GM12878 (cell line): ENCODE data around the gene GUK1. TPM values are rescaled to one million over a fixed set of nuclear protein-coding genes. Genes with fewer than 3 reads are reported as not detected.

Experiments used
- ATAC-seq: fragments of 200-7000 bp; cut with Tn5 transposase; 3 replicates; pipeline ENCODE4 v1.9.1; 2020; ENCODE audit warnings: mild to moderate bottlenecking, moderate library complexity
- BruUV-seq: library from RNA; stranded (reverse); fragments of 400-500 nt; replicated peaks from 2 replicates; lab custom pipeline; 2021; lab: Mats Ljungman, UMichigan
- CTCF ChIA-PET: fragments of 300-600 bp; sonication (Branson Sonifier 250); formaldehyde crosslinking; extraction: SDS; loops from one replicate; lab custom pipeline; 2021; ENCODE audit warnings: inconsistent platforms; lab: Yijun Ruan, JAX
- POLR2A ChIA-PET: fragments of 350-600 bp; formaldehyde crosslinking; extraction: SDS; loops from one replicate; lab custom pipeline; 2021; ENCODE audit warnings: inconsistent platforms; lab: Charles Lee
- RAD21 ChIA-PET: fragments of 300-600 bp; sonication (Branson Sonifier 250); formaldehyde crosslinking; loops from one replicate; lab custom pipeline; 2023; ENCODE audit warnings: antibody characterized with exemption; ENCODE audit not compliant: unreplicated experiment; lab: Charles Lee
- SMC1A ChIA-PET: fragments of 300-600 bp; sonication (Branson Sonifier 250); formaldehyde crosslinking; loops from one replicate; lab custom pipeline; 2023; ENCODE audit not compliant: unreplicated experiment, uncharacterized antibody; lab: Charles Lee
- DNase-seq: peaks from one replicate; pipeline ENCODE4 v3.0.0-alpha.2; 2011; ENCODE audit warnings: low read depth, low spot score
- FAIRE-seq: peaks from 3 replicates; lab custom pipeline; 2011; peaks lifted over from hg19 to GRCh38; lab: Jason Lieb, UNC
- H2AFZ ChIP-seq: 2 replicates; pipeline ENCODE4 v1.6.0; 2011; ENCODE audit warnings: low read depth, low read length, control low read depth; ENCODE audit not compliant: control insufficient read depth
- H3K27ac ChIP-seq: 2 replicates; pipeline ENCODE4 v1.5.1; 2011; ENCODE audit warnings: control low read depth; ENCODE audit not compliant: control insufficient read depth, insufficient read depth
- H3K27me3 ChIP-seq, 2 experiments: replicated peaks in 1 of 2; 2 replicates each; pipeline versions ENCODE4 v1.6.0 to v1.6.1; 2011; ENCODE audit warnings: low read length in 1 of 2; ENCODE audit not compliant: control insufficient read depth in 2 of 2, insufficient read depth in 2 of 2
- H3K36me3 ChIP-seq, 2 experiments: 2 replicates each; pipeline ENCODE4 v1.5.1; 2011; ENCODE audit warnings: low read length in 1 of 2; ENCODE audit not compliant: control insufficient read depth in 2 of 2, insufficient read depth in 2 of 2
- H3K4me1 ChIP-seq: 2 replicates; pipeline ENCODE4 v1.6.1; 2011; ENCODE audit warnings: mild to moderate bottlenecking, low read length, moderate library complexity, mixed read lengths; ENCODE audit not compliant: control insufficient read depth, insufficient read depth
- H3K4me2 ChIP-seq: 2 replicates; pipeline ENCODE4 v1.6.0; 2011; ENCODE audit warnings: control low read depth; ENCODE audit not compliant: control insufficient read depth, insufficient read depth
- H3K4me3 ChIP-seq: fragments of 200-600 bp; sonication (generic); 2 replicates; pipeline ENCODE4 v1.5.1; 2016
- H3K79me2 ChIP-seq: 2 replicates; pipeline ENCODE4 v1.6.0; 2011; ENCODE audit warnings: low read length; ENCODE audit not compliant: control insufficient read depth, insufficient read depth
- H3K9ac ChIP-seq: 2 replicates; pipeline ENCODE4 v1.8.0; 2011; ENCODE audit warnings: low read length, control low read depth, mixed read lengths; ENCODE audit not compliant: control insufficient read depth, insufficient read depth
- H3K9me3 ChIP-seq: replicated peaks from 3 replicates; pipeline ENCODE4 v1.5.1; 2011; ENCODE audit warnings: mild to moderate bottlenecking, low read length; ENCODE audit not compliant: control insufficient read depth, insufficient read depth
- H4K20me1 ChIP-seq: 2 replicates; pipeline ENCODE4 v1.6.0; 2011; ENCODE audit not compliant: control insufficient read depth, insufficient read depth
- ATF7 ChIP-seq: fragments of 450-650 bp; IDR thresholded peaks from 2 replicates; pipeline ENCODE4 v1.6.1; 2016; ENCODE audit warnings: low read depth, mild to moderate bottlenecking
- BRCA1 ChIP-seq: IDR thresholded peaks from 2 replicates; pipeline ENCODE4 v1.6.1; 2011; ENCODE audit warnings: low read depth, low read length, improper control_type of control experiment
- E4F1 ChIP-seq: fragments of 450-650 bp; IDR thresholded peaks from 2 replicates; pipeline ENCODE4 v1.6.1; 2018; ENCODE audit warnings: borderline replicate concordance, mild to moderate bottlenecking; ENCODE audit not compliant: partially characterized antibody
- EED ChIP-seq: sonication (generic); IDR thresholded peaks from 2 replicates; pipeline ENCODE4 v1.6.1; 2016; ENCODE audit warnings: antibody characterized with exemption, low read depth
- MEF2A ChIP-seq: IDR thresholded peaks from 2 replicates; pipeline ENCODE4 v1.6.1; 2011; ENCODE audit warnings: low read depth, mild to moderate bottlenecking, low read length, moderate library complexity; ENCODE audit not compliant: insufficient read depth
- PAX5 ChIP-seq: IDR thresholded peaks from 2 replicates; pipeline ENCODE4 v1.6.1; 2011; ENCODE audit warnings: low read depth, low read length, borderline replicate concordance
- POLR2A ChIP-seq: IDR thresholded peaks from 2 replicates; pipeline ENCODE4 v1.6.1; 2011; ENCODE audit warnings: low read depth, mild to moderate bottlenecking, low read length
- TCF12 ChIP-seq: IDR thresholded peaks from 2 replicates; pipeline ENCODE4 v1.6.1; 2011; ENCODE audit warnings: low read depth, mild to moderate bottlenecking, low read length
- TCF3 ChIP-seq: IDR thresholded peaks from 2 replicates; pipeline ENCODE4 v1.6.1; 2012; ENCODE audit warnings: low read depth, mild to moderate bottlenecking, low read length, borderline replicate concordance; ENCODE audit not compliant: insufficient read depth
- YY1 ChIP-seq: IDR thresholded peaks from 2 replicates; pipeline ENCODE4 v1.6.1; 2011; ENCODE audit warnings: low read depth, mild to moderate bottlenecking, low read length
- WGBS: methylation state at CpG from one replicate; pipeline ENCODE4 v1.1.6; 2016; ENCODE audit warnings: low lambda C conversion rate; ENCODE audit not compliant: insufficient replicate concordance, insufficient coverage; ENCODE audit errors: missing lambda C conversion rate; 5-methylcytosine and 5-hydroxymethylcytosine counted together
- in situ Hi-C: fragments of 300-500 bp; cut with MboI; formaldehyde crosslinking; loops from 9 replicates; pipeline ENCODE4 v1.14.3; 2018; ENCODE audit warnings: mixed read lengths
- intact Hi-C: fragments of 100-400 bp; cut with micrococcal nuclease; formaldehyde crosslinking; loops from one replicate; pipeline ENCODE4 v1.14.2; 2022; ENCODE audit not compliant: unreplicated experiment
- polyA plus RNA-seq, 11 experiments: library from polyadenylated mRNA; depleted of rRNA in 4 of 11; unstranded in 6 of 11; stranded (reverse) in 5 of 11; fragments of >200 nt; fragmentation: Nextera tagmentation in 4 of 11; fragmentation: Illumina TruSeq in 1 of 11; extraction: Ambion mirVana in 4 of 11; extraction: Trizol in 1 of 11; gene quantifications; 1 replicate in 1 of 11; 2 replicates in 10 of 11; pipeline versions ENCODE4 v1.2.1 to v1.2.3, GENCODE V29; 2011 to 2016; ENCODE audit warnings: inconsistent platforms in 2 of 11, missing spikeins in 2 of 11, low read depth in 1 of 11
- total RNA-seq, 4 experiments: library from RNA; depleted of rRNA in 3 of 4; stranded (reverse); fragments of >200 nt in 3 of 4; fragmentation: Illumina TruSeq in 1 of 4; extraction: Trizol in 1 of 4; gene quantifications; 2 replicates each; pipeline versions ENCODE4 v1.2.1 to v1.2.3, GENCODE V29; 2013 to 2021
- TF ChIP-seq, protein P1 (sequence below): fragments of 450-650 bp; IDR thresholded peaks from 2 replicates; pipeline ENCODE4 v1.6.1; 2017; ENCODE audit warnings: borderline replicate concordance

The GUK1 gene
- total and polyA plus RNA-seq, 10 of the 15 experiments (the other 5 are each of a cell fraction or from before 2014, with no cell fraction given) = 6.3 to 357 (median 203) TPM

GRCh38 chr1:228142155-228142691 is 2.1 kb downstream of the GUK1 start:
- peak overlapping the region; percentile 85 for H3K4me3 ChIP-seq
- H3K4me2 ChIP-seq = peak overlapping the region; percentile 86
- CTCF ChIA-PET = interaction anchor here (0.8 to 2.4 kb wide), 2 partner anchors 12 to 23 kb away, joined by 3 to 18 read pairs; partner anchors contain the start of gene IBA57
- no peak overlapping the region for H2AFZ ChIP-seq
- TF ChIP-seq ATF7 (no peak), TCF12 (0 out of 2 replicates have a peak, but pooled peaks have one; percentile 17), TCF3 (no peak), MEF2A (no peak), PAX5 (no peak)
- peaks cover 17% of the 10 kb centered on the region for H3K4me1 ChIP-seq
- DNase-seq = no peak
- FAIRE-seq = no peak
- no peaks in the 10 kb centered on the region for H3K27me3 ChIP-seq
- H3K36me3 ChIP-seq = peaks cover 4 to 8% of the 10 kb centered on the region in 2 experiments; a peak in 3 of 4 replicates
- in situ Hi-C loops = no loop called here
- SMC1A ChIA-PET = interaction anchor here (1.0 kb wide), 1 partner anchor 334 kb away, joined by 3 read pairs; no protein-coding TSS in a partner anchor
- peak overlapping the region; percentile 95 for H3K9ac ChIP-seq
- POLR2A ChIA-PET = interaction anchor here (0.5 to 5.6 kb wide), 2 partner anchors 24 to 189 kb away, joined by 3 to 43 read pairs; partner anchors contain the start of gene IBA57
- ATAC-seq = no peak
- intact Hi-C loops = no loop called here
- WGBS = 71% methylated on average over 16 of the region's 16 CpGs
- RAD21 ChIA-PET = no interaction called here
- peak overlapping the region; percentile 96; the same call in 1 of the 2 replicates for H3K27ac ChIP-seq
- H4K20me1 ChIP-seq = peaks cover 6% of the 10 kb centered on the region; the same call in 1 of the 2 replicates
- H3K79me2 ChIP-seq = peaks cover 56% of the 10 kb centered on the region
- BruUV-seq = no TSS peak
- no peaks in the 10 kb centered on the region for H3K9me3 ChIP-seq

GRCh38 chr1:228142701-228143136 is 2.6 kb downstream of the GUK1 start:
- H3K4me2 ChIP-seq = peak overlapping the region; percentile 86
- peaks cover 56% of the 10 kb centered on the region for H3K79me2 ChIP-seq
- WGBS = 74% methylated on average over 10 of the region's 11 CpGs
- H2AFZ ChIP-seq = no peak overlapping the region
- POLR2A ChIA-PET = interaction anchor here (1.0 to 5.6 kb wide), 2 partner anchors 22 to 23 kb away, joined by 3 to 43 read pairs; partner anchors contain the start of gene IBA57
- TF ChIP-seq YY1 = no peak
- no peak for TF ChIP-seq POLR2A
- TF ChIP-seq, protein P1, sequence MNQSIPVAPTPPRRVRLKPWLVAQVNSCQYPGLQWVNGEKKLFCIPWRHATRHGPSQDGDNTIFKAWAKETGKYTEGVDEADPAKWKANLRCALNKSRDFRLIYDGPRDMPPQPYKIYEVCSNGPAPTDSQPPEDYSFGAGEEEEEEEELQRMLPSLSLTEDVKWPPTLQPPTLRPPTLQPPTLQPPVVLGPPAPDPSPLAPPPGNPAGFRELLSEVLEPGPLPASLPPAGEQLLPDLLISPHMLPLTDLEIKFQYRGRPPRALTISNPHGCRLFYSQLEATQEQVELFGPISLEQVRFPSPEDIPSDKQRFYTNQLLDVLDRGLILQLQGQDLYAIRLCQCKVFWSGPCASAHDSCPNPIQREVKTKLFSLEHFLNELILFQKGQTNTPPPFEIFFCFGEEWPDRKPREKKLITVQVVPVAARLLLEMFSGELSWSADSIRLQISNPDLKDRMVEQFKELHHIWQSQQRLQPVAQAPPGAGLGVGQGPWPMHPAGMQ = no peak
- TF ChIP-seq EED = no peak
- TF ChIP-seq E4F1 = no peak
- no peak for TF ChIP-seq BRCA1
- TF ChIP-seq, all 136 proteins: peak for 0
- peaks cover 6% of the 10 kb centered on the region; the same call in 1 of the 2 replicates for H4K20me1 ChIP-seq
- no peak for FAIRE-seq
- no TSS peak for BruUV-seq
- no peak overlapping the region for H3K27ac ChIP-seq
- RAD21 ChIA-PET = no interaction called here
- intact Hi-C loops = no loop called here
- in situ Hi-C loops = no loop called here
- no peak overlapping the region for H3K4me3 ChIP-seq
- peaks cover 7 to 8% of the 10 kb centered on the region in 2 experiments; a peak in 3 of 4 replicates for H3K36me3 ChIP-seq
- peaks cover 17% of the 10 kb centered on the region for H3K4me1 ChIP-seq
- SMC1A ChIA-PET = interaction anchor here (1.0 kb wide), 1 partner anchor 334 kb away, joined by 3 read pairs; no protein-coding TSS in a partner anchor
- H3K27me3 ChIP-seq = no peaks in the 10 kb centered on the region
- DNase-seq = no peak
- H3K9me3 ChIP-seq = no peaks in the 10 kb centered on the region
- ATAC-seq = no peak
- no peak overlapping the region; the same call in 1 of the 2 replicates for H3K9ac ChIP-seq
- CTCF ChIA-PET = interaction anchor here (0.8 to 2.4 kb wide), 3 partner anchors 12 to 23 kb away, joined by 3 to 18 read pairs (median 9); partner anchors contain the start of gene IBA57
